H1 (cell line): ENCODE data around the gene DYRK1A. TPM values are rescaled to one million over a fixed set of nuclear protein-coding genes. Genes with fewer than 3 reads are reported as not detected.

Experiments
- CTCF ChIA-PET: fragments of 300-600 bp; sonication (Branson Sonifier 250); formaldehyde crosslinking; loops from one replicate; lab custom pipeline; 2021; ENCODE audit not compliant: partially characterized antibody; lab: Charles Lee
- POLR2A ChIA-PET: fragments of 300-600 bp; sonication (Branson Sonifier 250); formaldehyde crosslinking; loops from one replicate; lab custom pipeline; 2021; ENCODE audit warnings: inconsistent platforms; ENCODE audit not compliant: partially characterized antibody; lab: Charles Lee
- DNase-seq, 2 experiments: peaks; one replicate each; pipeline versions ENCODE4 v3.0.0 to v3.0.0-alpha.2; 2010 to 2022; ENCODE audit warnings: low spot score in 2 of 2, low read depth in 1 of 2, mixed read lengths in 1 of 2
- FAIRE-seq: peaks from 2 replicates; lab custom pipeline; 2011; peaks lifted over from hg19 to GRCh38; lab: Jason Lieb, UNC
- H2AFZ ChIP-seq: 2 replicates; pipeline ENCODE4 v1.8.1; 2012; ENCODE audit warnings: low read length, inconsistent platforms
- H2AK5ac ChIP-seq: 2 replicates; pipeline ENCODE4 v1.6.1; 2013; ENCODE audit warnings: low read depth, low read length
- H2BK120ac ChIP-seq: replicated peaks from 2 replicates; pipeline ENCODE3; 2013; ENCODE audit warnings: low read depth, low read length, inconsistent platforms
- H2BK12ac ChIP-seq: 2 replicates; pipeline ENCODE4 v1.6.1; 2013; ENCODE audit warnings: low read depth, low read length
- H2BK15ac ChIP-seq: 2 replicates; pipeline ENCODE4 v1.6.1; 2013; ENCODE audit warnings: low read length
- H2BK20ac ChIP-seq: 2 replicates; pipeline ENCODE4 v1.6.1; 2013; ENCODE audit warnings: low read length
- H2BK5ac ChIP-seq: 2 replicates; pipeline ENCODE4 v1.6.1; 2013; ENCODE audit warnings: low read depth, low read length
- H3K14ac ChIP-seq: 2 replicates; pipeline ENCODE4 v1.6.1; 2013; ENCODE audit warnings: inconsistent platforms; ENCODE audit not compliant: insufficient read length
- H3K18ac ChIP-seq: 2 replicates; pipeline ENCODE4 v1.6.1; 2013; ENCODE audit warnings: low read length; ENCODE audit errors: extremely low read depth
- H3K23ac ChIP-seq: 2 replicates; pipeline ENCODE4 v1.6.1; 2013; ENCODE audit warnings: inconsistent platforms; ENCODE audit not compliant: insufficient read length
- H3K23me2 ChIP-seq: 2 replicates; pipeline ENCODE4 v1.6.1; 2013; ENCODE audit warnings: low read depth, low read length
- H3K27ac ChIP-seq: 2 replicates; pipeline ENCODE4 v1.6.1; 2011; ENCODE audit warnings: low read depth, low read length, inconsistent platforms
- H3K27me3 ChIP-seq, 4 experiments: replicated peaks in 1 of 4; 1 replicate in 1 of 4; 2 replicates in 3 of 4; pipeline versions ENCODE4 v1.6.1 to v1.8.1; 2011 to 2013; ENCODE audit warnings: low read length in 3 of 4, mild to moderate bottlenecking in 3 of 4, inconsistent platforms in 2 of 4, mixed read lengths in 2 of 4, moderate library complexity in 1 of 4; ENCODE audit not compliant: control insufficient read depth in 3 of 4, insufficient read depth in 3 of 4; ENCODE audit errors: extremely low read depth in 1 of 4
- H3K36me3 ChIP-seq, 4 experiments: 2 replicates each; pipeline versions ENCODE4 v1.6.1 to v1.8.1; 2011 to 2013; ENCODE audit warnings: mild to moderate bottlenecking in 4 of 4, low read length in 3 of 4, moderate library complexity in 2 of 4, control low read depth in 1 of 4, inconsistent platforms in 1 of 4; ENCODE audit not compliant: insufficient read depth in 4 of 4, control insufficient read depth in 2 of 4
- H3K4ac ChIP-seq: replicated peaks from 2 replicates; pipeline ENCODE3; 2013; ENCODE audit warnings: low read length, low read depth, mixed read lengths, inconsistent platforms; ENCODE audit not compliant: insufficient read length
- H3K4me1 ChIP-seq, 4 experiments: replicated peaks in 1 of 4; 1 replicate in 1 of 4; 2 replicates in 3 of 4; pipeline versions ENCODE4 v1.6.1 to v1.8.1; 2011 to 2013; ENCODE audit warnings: low read length in 3 of 4, inconsistent platforms in 2 of 4, mixed read lengths in 1 of 4; ENCODE audit not compliant: insufficient read depth in 4 of 4, control insufficient read depth in 3 of 4
- H3K4me2 ChIP-seq, 2 experiments: 2 replicates each; pipeline versions ENCODE4 v1.6.1 to v1.8.1; 2011 to 2013; ENCODE audit warnings: low read depth in 2 of 2, low read length in 2 of 2, control low read depth in 1 of 2, inconsistent platforms in 1 of 2, mild to moderate bottlenecking in 1 of 2; ENCODE audit not compliant: insufficient read depth in 1 of 2
- H3K4me3 ChIP-seq, 4 experiments: fragments of 200-600, 300-600 bp in 1 of 4; sonication (generic), shearing (Covaris generic), sonication (Bioruptor Twin) in 1 of 4; 2 replicates each; pipeline versions ENCODE4 v1.5.1 to v1.8.1; 2011 to 2016; ENCODE audit warnings: low read length in 4 of 4, low read depth in 3 of 4, control low read depth in 2 of 4, inconsistent platforms in 2 of 4, mild to moderate bottlenecking in 2 of 4, mixed read lengths in 1 of 4, moderate library complexity in 1 of 4; ENCODE audit not compliant: insufficient read depth in 2 of 4; ENCODE audit errors: extremely low read depth in 1 of 4
- H3K56ac ChIP-seq: replicated peaks from 2 replicates; pipeline ENCODE3; 2013; ENCODE audit warnings: low read depth, mild to moderate bottlenecking, mixed read lengths, low read length, inconsistent platforms; ENCODE audit not compliant: insufficient read length
- H3K79me1 ChIP-seq: 2 replicates; pipeline ENCODE4 v1.6.1; 2013; ENCODE audit warnings: low read depth, low read length, control low read depth
- H3K79me2 ChIP-seq, 2 experiments: 2 replicates each; pipeline versions ENCODE4 v1.6.1 to v1.8.1; 2012 to 2013; ENCODE audit warnings: low read length in 2 of 2, mild to moderate bottlenecking in 2 of 2, inconsistent platforms in 1 of 2; ENCODE audit not compliant: insufficient read depth in 2 of 2, control insufficient read depth in 1 of 2
- H3K9ac ChIP-seq, 4 experiments: replicated peaks in 1 of 4; 1 replicate in 1 of 4; 2 replicates in 3 of 4; pipeline versions ENCODE4 v1.6.1 to v1.8.1; 2011 to 2013; ENCODE audit warnings: low read depth in 3 of 4, low read length in 3 of 4, control low read depth in 2 of 4, mild to moderate bottlenecking in 2 of 4, moderate library complexity in 2 of 4, inconsistent platforms in 1 of 4; ENCODE audit errors: extremely low read depth in 1 of 4
- H3K9me3 ChIP-seq, 2 experiments: 2 replicates each; pipeline versions ENCODE4 v1.6.1 to v1.8.1; 2012 to 2013; ENCODE audit warnings: mild to moderate bottlenecking in 2 of 2, moderate library complexity in 2 of 2, control low read depth in 1 of 2, inconsistent platforms in 1 of 2, low read depth in 1 of 2, low read length in 1 of 2, mixed read lengths in 1 of 2; ENCODE audit not compliant: insufficient read depth in 2 of 2
- H4K20me1 ChIP-seq, 2 experiments: replicated peaks in 1 of 2; 2 replicates each; pipeline versions ENCODE3 to v1.8.1; 2011 to 2013; ENCODE audit warnings: inconsistent platforms in 2 of 2, low read length in 2 of 2, mild to moderate bottlenecking in 1 of 2; ENCODE audit not compliant: insufficient read depth in 2 of 2, control insufficient read depth in 1 of 2
- H4K5ac ChIP-seq: 2 replicates; pipeline ENCODE4 v1.6.1; 2013; ENCODE audit warnings: low read length, low read depth, mixed read lengths, inconsistent platforms; ENCODE audit not compliant: insufficient read length
- H4K8ac ChIP-seq: 2 replicates; pipeline ENCODE4 v1.8.0; 2013; ENCODE audit warnings: mild to moderate bottlenecking, moderate library complexity, low read length, inconsistent platforms; ENCODE audit not compliant: insufficient read depth; ENCODE audit errors: extremely low read depth
- H4K91ac ChIP-seq: replicated peaks from 2 replicates; pipeline ENCODE3; 2013; ENCODE audit warnings: low read length, mixed read lengths, inconsistent platforms; ENCODE audit not compliant: insufficient read length
- FOSL1 ChIP-seq: IDR thresholded peaks from 2 replicates; pipeline ENCODE4 v1.6.1; 2011; ENCODE audit warnings: mild to moderate bottlenecking, low read depth, low read length, moderate library complexity; ENCODE audit not compliant: insufficient read depth
- MAFK ChIP-seq: IDR thresholded peaks from 2 replicates; pipeline ENCODE4 v1.6.1; 2012; ENCODE audit warnings: low read depth, mild to moderate bottlenecking, improper control_type of control experiment, low read length
- RAD21 ChIP-seq, 2 experiments: IDR thresholded peaks in 1 of 2; conservative IDR thresholded peaks in 1 of 2; 2 replicates each; pipeline ENCODE4 v1.6.1; 2011; ENCODE audit warnings: low read depth in 2 of 2, low read length in 2 of 2, improper control_type of control experiment in 1 of 2, inconsistent platforms in 1 of 2, mild to moderate bottlenecking in 1 of 2, moderate library complexity in 1 of 2
- SIX5 ChIP-seq: IDR thresholded peaks from 2 replicates; pipeline ENCODE4 v1.6.1; 2011; ENCODE audit warnings: mild to moderate bottlenecking, low read depth, low read length
- SRF ChIP-seq: IDR thresholded peaks from 2 replicates; pipeline ENCODE4 v1.6.1; 2011; ENCODE audit warnings: mild to moderate bottlenecking, low read depth, low read length, moderate library complexity
- WGBS, 2 experiments: shearing (Covaris generic) in 1 of 2; methylation state at CpG; one replicate each; pipeline versions ENCODE4 v1.1.6 to v1.1.7; 2013 to 2015; ENCODE audit warnings: low lambda C conversion rate in 2 of 2, mixed read lengths in 2 of 2, inconsistent platforms in 1 of 2, low coverage in 1 of 2, missing lambda C conversion rate in 1 of 2; ENCODE audit not compliant: insufficient replicate concordance in 2 of 2, insufficient coverage in 1 of 2, insufficient read length in 1 of 2; ENCODE audit errors: extremely low coverage in 1 of 2, missing lambda C conversion rate in 1 of 2; 5-methylcytosine and 5-hydroxymethylcytosine counted together
- polyA plus RNA-seq, 7 experiments: library from polyadenylated mRNA; depleted of rRNA in 3 of 7; stranded (reverse) in 5 of 7; unstranded in 2 of 7; fragments of >200 nt in 5 of 7; fragments of 200-250 nt in 2 of 7; gene quantifications; 1 replicate in 5 of 7; 2 replicates in 1 of 7; 4 replicates in 1 of 7; pipeline versions ENCODE4 v1.2.1 to v1.2.3, GENCODE V29; 2011 to 2013; ENCODE audit warnings: missing spikeins in 2 of 7, mixed read lengths in 2 of 7
- total RNA-seq: library from RNA; stranded (reverse); fragmentation: NEBNext Ultra II Directional; extraction: Animal tissue kit (Norgen Biotek cat#: 25700); gene quantifications from 2 replicates; pipeline ENCODE4 v1.2.1, GENCODE V29; 2021

The DYRK1A gene
- total and polyA plus RNA-seq, 2 of the 8 experiments (the other 6 are each of a cell fraction or from before 2014, with no cell fraction given), result 61.1 to 62.2 TPM

GRCh38 chr21:37554661-37555379 is 188.2 kb downstream of the DYRK1A start:
- CTCF ChIA-PET, result interaction anchor here (0.8 to 2.4 kb wide), 4 partner anchors 8 to 29 kb away, joined by 3 to 7 read pairs (median 4); no protein-coding TSS in a partner anchor

More at GRCh38 chr21:37554661-37555379, 188.2 kb downstream of the DYRK1A start:
- Histone ChIP-seq H3K56ac (no peak overlapping the region), H3K4ac (no peak overlapping the region), H2BK15ac (0 out of 2 replicates have a peak overlapping the region, but pooled peaks have one; percentile 61), H3K36me3 (no peaks in the 10 kb centered on the region), H4K8ac (no peak overlapping the region), H2AK5ac (no peak overlapping the region), H3K9ac (no peak overlapping the region), H3K79me1 (no peaks in the 10 kb centered on the region), H2BK12ac (no peak overlapping the region), H2AFZ (no peak overlapping the region), H3K18ac (no peak overlapping the region), H3K14ac (no peak overlapping the region), H4K91ac (no peak overlapping the region), H2BK20ac (no peak overlapping the region), H3K4me2 (no peak overlapping the region), H2BK120ac (no peak overlapping the region), H3K4me1 (peaks cover 0 to 4% (median 2%) of the 10 kb centered on the region in 4 experiments; a peak in 4 of 7 replicates), H3K27ac (no peak overlapping the region), H3K23me2 (no peaks in the 10 kb centered on the region), H4K20me1 (no peaks in the 10 kb centered on the region), H3K27me3 (no peaks in the 10 kb centered on the region), H3K23ac (no peak overlapping the region), H4K5ac (no peak overlapping the region), H3K9me3 (no peaks in the 10 kb centered on the region), H2BK5ac (no peak overlapping the region), H3K79me2 (no peaks in the 10 kb centered on the region), H3K4me3 (no peak overlapping the region)
- WGBS, 2 experiments, result 89% methylated on average over 15 of the region's 15 CpGs; no CpG with 5 or more reads in 1 of the 2 experiments
- DNase-seq (no peak), FAIRE-seq (no peak)
- TF ChIP-seq FOSL1 (no peak), SIX5 (no peak), SRF (no peak), RAD21 (IDR thresholded peaks at IDR 0.05 in 1 of 2, conservative IDR thresholded peaks at IDR 0.05 in 1 of 2; ENCODE audit: low read depth in 2 of 2, low read length in 2 of 2) (no peak), MAFK (peak; percentile 21; the same call in 1 of the 2 replicates)
- POLR2A ChIA-PET, result interaction anchor here (0.6 to 1.4 kb wide), 2 partner anchors 9 to 37 kb away, joined by 3 to 6 read pairs; no protein-coding TSS in a partner anchor
